Measurements from ENCODE around the gene SPOCK2. TPM values are rescaled to one million over a fixed set of nuclear protein-coding genes. Genes with fewer than 3 reads are reported as not detected.

SPOCK2 gene
- total RNA-seq, 2 donors from 2014 or later = 8.1 to 9.8 TPM

DNA sequence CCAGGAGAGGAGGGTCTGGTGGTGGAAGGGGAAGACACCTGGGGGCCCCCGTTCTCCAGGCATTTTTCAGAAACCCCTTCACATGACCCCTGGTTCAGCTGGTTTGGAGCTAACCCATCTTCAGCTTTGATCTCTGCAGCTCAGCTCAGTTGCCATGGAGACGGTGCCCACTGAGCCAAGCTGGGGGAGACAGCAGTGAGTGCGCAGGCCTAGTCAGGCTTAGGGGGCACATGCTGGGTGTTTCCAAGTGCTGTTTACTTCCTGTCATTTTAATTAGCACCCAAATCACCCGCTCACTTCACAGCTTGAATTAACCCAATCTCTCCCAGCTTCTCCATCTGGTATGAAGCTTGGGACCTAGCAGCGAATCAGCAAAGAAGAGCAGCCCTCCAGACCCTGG is 9.0 kb downstream of the SPOCK2 start:
- intact Hi-C loops (cut with DNase I) = no loop called here
- no peak for ATAC-seq
- DNase-seq = no peak

DNA sequence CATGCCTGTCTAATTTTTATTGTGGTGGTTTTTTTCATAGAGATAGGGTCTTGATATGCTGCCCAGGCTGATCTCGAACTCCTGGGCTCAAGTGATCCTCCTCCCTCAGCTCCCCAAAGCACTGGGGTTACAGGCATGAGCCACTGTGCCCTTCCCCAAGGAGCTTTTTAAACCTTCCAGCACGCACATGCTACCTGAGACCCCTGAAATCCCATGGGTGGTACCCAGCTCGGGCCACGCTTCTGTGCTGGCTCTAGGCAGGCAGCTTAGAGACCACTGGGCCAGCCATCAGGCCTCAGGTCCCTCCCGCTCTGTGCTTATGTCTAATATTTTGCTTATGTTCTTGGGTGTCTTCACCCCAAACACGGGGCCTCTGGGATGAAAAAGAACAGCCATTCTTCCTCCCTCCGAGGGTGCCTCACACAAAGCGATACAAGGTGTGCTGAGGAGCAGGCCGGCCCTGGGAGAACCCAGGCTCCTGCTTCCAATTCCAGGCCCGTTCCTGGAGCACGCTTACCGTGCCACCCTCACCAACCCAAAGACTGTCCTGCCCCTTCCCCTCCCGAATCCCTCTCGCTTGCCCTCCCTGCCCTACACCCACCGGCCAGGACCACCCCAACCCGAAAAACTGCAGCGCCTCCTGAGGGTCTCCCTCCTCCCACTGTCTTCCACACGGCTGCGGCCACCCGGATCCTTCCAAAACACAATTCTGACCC is 10.9 kb downstream of the SPOCK2 start:
- ATAC-seq (no peak), DNase-seq (no peak)
- intact Hi-C loops (cut with DNase I) = no loop called here

DNA sequence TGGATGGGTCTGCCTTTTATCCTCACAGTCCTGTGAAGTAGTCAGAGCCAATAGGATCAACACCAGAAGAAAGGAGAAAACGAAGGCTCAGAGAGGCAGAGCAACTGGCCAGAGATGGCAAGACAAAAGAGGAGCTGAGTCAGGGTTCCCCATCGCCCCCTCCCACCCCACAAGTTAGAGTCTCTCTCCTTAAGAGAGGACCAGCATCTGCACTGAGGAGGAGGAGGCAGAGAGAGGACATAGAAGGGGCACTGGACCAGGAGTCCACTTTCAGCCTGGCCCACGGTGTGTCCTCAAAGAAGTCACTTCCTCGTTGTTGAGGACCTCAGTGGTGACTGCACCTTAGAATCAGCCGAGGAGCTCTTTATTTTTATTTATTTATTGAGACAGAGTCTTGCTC is 11.6 kb downstream of the SPOCK2 start:
- ATAC-seq (no peak), DNase-seq (no peak)
- intact Hi-C loops (cut with DNase I) = no loop called here

DNA sequence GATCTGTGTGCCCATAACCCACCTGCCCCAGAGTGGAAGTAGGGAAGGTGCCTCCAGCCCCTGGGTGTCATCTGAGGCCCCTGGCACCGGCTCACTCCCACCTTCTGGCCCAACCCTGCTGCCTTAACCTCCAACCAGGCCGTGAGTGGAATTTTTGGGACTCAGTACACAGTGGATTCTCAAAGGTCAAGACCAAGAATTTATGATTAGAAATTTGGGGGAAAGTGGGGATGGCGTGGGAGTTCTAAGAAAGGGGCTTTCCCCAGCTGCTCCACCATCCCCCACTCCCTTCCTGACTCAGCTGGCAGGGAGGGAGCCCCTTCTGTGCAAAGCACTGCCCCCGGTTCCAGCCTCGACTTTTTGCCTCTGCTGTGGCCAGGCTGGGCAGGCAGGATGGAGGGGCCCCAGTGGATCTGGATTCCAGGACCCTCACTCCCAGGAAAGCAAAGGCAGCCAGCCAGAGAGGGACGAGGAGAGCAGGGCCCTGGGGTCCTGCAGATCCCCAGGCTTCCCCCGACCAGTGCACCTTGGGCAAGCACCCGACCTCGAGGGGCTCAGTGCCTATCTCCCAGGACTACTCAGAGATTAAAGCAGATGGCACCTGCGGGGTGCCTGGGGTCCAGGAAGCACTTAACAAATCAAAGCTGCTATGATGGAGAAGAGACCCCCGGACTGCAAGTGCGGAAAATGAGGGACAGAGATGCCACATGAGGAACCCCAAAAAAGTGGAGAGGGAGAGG is 12.8 kb downstream of the SPOCK2 start:
- DNase-seq (no peak), ATAC-seq (no peak)
- intact Hi-C loops (cut with DNase I) = no loop called here

DNA sequence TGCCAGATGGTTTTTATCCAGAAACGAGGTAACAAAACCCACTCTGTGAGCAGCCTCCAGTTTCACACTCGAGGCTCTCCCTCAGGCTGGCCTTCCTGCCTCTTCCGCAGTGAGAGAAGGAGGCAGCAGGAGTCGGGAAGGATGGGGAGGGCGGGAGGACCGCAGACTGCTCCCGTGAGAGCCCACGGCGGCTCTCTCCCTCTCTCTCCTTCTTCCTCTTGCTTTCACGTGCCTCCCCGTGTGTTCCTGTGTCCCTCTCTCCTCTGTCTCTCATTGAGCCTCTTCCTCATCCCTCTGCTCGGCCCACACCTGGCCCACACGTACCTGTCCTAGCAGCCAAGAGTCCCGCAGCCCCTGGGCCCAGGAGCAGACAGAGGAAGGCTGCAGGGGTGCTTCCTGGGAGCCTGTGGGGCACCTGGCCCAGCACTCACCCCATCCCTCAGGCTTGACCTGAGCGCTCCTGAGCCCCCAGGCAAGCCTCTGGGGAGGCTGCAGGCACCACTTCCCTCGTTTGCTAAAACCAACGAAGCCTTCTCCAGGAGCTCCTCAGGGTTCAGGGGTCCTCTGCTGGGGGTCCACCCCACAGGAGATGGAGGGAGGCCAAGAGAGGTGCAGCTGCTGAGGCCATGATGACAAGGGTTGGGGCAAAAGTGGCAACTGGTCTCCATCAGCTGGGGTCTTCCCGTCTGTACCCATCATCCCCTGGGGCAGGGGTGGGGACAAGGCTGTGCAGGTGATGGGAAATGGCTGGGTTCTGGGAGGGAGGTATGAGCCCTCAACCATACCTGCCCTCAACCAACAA is 13.6 kb downstream of the SPOCK2 start:
- DNase-seq (no peak), ATAC-seq (no peak)
- intact Hi-C loops (cut with DNase I) = no loop called here

DNA sequence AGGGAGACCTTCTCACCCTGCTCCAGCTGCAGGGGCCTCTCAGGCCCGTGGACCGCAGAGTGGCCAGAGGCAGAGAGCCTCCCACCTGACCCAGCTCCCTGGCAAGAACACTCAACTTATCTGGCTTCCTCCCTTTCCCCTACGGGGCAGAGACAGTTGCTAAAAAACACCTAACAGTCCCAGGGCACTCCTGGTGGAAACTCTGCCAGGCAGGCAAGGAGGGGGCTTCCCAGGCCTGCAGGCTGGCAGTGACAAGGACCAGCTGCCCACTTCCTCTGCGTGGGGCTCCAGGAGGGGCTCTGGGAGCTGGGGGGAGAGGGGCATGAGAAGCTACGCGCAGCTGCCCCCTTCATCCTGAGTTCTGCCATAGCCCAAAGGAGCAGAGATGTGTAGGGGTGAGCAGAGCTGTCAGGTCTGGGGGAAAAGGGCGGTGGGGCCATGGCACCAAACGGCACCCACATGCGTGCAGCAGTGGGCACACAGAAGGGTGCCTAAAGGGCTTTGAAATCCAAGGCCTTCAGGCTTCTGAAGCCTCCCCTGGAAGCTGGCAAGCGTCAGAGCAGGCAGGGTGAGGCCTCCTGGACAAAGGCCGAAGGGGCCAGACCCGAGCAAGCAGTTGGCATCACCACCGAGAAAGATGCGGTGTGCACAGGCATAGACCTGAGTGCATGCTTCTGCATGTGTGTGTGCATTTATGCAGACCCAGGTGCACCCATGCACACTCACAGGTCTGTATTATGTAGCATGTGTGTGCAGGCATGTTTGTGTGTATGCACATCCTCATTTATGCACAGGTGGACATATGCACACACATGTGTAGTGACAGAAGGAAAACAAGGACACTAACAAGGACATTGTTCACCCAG is 14.4 kb downstream of the SPOCK2 start:
- intact Hi-C loops (cut with DNase I) = no loop called here
- DNase-seq (no peak), ATAC-seq (peak; percentile 23 to 36)

DNA sequence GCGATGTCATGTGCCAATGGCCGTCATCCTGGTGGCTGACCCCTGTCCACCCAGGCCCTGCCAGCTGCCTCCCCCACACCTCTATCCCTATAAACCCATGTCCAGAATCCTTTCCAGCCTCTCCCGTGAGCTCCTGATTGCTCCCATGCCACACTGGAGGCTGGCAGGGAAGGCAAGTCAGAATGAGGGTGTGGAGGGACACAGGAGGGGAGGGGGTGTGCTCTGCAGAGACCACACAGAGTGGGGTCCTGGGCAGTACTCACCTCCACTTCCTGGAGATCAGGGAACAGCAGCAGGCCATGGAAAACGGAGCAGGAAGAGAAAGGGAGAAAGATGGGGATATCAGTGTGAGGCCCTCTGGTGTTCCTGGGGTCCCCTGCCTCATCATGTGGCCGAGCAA is 15.7 kb downstream of the SPOCK2 start:
- ATAC-seq = no peak
- DNase-seq = no peak

DNA sequence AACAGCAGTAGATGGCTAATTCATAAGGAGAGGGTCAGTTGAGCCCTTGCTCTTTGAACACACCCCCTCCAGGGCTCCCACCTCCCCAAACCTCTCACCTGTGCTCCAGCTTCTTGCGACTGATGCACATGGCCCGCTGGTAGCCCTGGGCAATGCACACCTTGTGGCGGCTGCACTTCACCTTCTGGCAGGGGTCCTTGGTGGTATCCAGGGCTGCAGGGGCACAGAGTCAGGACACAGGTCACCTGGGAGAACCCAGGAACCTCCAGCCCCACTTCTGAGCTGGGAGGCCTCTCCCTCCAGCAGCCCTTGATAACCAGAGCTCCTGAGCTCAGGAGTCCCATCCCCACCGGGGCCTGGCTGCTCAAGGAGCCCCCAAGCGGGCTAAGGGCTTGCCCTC is 16.3 kb downstream of the SPOCK2 start:
- ATAC-seq (no peak), DNase-seq (no peak)
- intact Hi-C loops (cut with DNase I) = no loop called here

More for the DNA sequence above, 15.7 kb downstream of the SPOCK2 start:
- intact Hi-C loops (cut with DNase I) = no loop called here

DNA sequence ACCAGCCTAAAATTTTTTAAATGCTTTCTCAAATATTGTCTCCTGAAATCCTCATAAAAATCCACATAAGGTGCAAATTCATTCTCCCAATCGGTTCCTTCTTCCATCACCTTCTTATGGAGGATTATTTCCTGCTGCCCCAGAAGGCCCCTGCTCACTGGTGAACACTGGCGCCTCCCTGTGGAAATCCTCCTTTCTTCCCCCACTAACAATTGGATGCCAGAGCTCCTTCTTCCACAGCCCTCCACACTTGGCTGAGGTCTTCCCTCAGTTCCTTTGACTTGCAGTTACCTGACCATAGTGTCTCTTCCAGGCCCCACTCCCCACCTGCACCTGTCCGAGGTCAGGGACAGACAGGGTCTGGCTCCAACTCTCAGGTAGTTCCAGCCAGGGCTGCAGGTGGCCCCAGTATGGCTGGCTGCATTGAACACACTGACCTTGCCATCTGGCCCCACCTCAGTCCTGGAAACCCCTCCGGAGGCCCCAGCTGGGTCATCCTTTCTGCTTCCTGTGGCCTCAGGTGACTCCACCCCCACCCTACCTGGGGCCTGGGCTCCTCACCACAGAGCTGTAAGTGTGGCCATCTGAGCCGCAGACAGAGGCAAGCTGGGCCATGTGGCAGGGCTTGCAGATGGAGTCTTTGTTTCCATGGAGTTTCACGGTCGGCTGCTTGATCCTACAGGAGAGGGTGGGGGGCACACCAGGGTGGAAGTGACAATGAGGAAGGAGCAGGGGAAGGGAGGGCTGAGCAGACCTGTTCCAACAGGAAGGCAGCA is 18.4 kb downstream of the SPOCK2 start:
- intact Hi-C loops (cut with DNase I) = loop anchor here in 1 of 2 donors (10.0 kb wide), 1 partner anchor 265 kb away; no protein-coding TSS in a partner anchor
- DNase-seq (no peak), ATAC-seq (no peak)

DNA sequence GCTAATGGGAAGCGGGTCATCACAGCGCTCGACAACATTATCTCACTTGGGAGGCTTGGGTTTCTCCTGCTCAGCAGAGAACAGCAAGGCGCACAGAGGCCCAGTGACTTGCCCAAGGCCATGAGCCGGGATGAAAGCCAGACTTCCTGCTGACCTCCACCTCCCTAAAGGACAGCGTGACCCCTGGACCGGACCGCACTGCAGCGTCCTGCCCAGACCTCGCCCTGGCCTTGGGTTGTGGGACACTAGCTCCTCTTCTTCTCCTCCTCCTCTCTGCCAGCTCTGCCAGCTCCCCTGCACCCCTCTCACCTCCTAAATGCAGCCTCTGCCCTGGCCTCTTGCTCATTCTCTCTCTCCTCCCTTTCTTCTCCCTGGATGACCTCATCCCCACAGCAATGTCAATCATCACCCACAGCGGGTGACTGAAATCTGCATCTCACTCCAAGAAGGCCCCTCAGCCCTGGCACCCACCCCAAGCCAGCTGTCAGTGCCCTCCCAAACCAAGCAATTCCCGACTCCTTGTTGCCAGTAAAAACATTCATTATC is 19.4 kb downstream of the SPOCK2 start:
- intact Hi-C loops (cut with DNase I) = loop anchor here in 1 of 2 donors (10.0 kb wide), 1 partner anchor 266 kb away; no protein-coding TSS in a partner anchor
- DNase-seq (no peak), ATAC-seq (peak; percentile 19 to 55)

DNA sequence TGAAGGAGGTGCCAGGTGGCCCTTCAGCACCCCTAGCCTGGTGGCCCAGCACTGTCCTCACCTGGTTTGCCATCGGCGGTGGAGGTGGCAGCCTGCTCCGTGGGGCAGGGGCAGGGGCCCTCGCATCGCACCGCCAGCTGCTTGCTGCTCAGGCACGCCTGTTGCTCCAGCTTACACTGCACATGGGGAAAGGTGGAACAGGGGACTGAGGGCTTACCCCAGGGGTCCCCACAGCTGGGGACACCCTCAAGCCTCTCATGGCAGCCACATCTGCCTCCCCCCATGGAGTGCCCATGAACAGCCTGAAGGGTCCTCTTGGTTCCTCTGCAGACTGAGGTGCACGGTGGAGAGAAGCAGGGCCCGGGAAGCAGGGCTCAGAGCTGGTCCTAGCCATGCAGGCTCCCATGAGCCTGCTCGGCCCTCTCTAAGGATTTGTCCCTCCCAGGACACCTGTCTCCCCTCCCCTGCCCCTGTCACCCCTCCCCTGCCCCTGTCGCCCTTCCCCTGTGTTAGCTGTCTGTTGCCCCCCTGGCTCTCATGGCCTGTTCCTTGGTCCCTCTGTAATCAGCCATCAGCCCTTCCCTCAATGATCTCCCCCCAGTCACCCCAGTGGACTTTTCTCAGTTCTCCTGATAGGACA is 20.1 kb downstream of the SPOCK2 start:
- no peak for DNase-seq
- intact Hi-C loops (cut with DNase I) = loop anchor here in 1 of 2 donors (10.0 kb wide), 1 partner anchor 267 kb away; no protein-coding TSS in a partner anchor
- ATAC-seq = no peak

DNA sequence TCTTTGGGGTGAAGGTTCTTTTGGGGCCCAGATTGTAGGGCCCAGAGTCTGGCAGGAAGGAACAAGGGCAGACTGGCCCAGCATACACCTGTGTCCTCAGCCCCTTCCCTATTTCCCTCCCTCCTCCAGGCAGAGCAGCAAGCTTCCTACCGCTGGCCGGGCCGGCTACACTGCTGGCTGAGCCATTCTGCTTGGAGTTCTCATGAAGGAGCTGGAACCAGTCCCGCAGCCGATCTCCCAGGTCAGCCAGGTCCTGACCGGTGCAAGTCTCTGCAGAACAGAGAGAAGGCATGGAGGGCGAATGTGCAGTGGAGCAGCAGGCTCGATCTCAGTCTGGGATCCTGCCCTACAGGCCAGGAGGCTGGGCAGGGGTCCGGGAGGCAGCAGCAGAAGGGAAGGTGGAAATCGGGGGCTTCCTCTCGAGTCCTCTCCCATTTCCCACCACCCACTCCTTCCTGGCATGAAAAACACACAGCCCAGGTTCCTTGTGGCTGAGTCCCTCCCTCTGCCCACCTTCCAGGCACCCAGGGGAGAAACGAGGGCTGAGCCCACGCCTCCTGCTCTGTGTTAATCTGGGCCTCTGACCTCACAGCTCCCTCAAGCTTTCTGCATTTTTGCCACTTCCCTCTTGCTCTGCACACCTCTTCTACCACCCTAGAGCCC is 20.8 kb downstream of the SPOCK2 start:
- no peak for DNase-seq
- ATAC-seq = no peak
- intact Hi-C loops (cut with DNase I) = loop anchor here in 1 of 2 donors (10.0 kb wide), 1 partner anchor 267 kb away; no protein-coding TSS in a partner anchor

DNA sequence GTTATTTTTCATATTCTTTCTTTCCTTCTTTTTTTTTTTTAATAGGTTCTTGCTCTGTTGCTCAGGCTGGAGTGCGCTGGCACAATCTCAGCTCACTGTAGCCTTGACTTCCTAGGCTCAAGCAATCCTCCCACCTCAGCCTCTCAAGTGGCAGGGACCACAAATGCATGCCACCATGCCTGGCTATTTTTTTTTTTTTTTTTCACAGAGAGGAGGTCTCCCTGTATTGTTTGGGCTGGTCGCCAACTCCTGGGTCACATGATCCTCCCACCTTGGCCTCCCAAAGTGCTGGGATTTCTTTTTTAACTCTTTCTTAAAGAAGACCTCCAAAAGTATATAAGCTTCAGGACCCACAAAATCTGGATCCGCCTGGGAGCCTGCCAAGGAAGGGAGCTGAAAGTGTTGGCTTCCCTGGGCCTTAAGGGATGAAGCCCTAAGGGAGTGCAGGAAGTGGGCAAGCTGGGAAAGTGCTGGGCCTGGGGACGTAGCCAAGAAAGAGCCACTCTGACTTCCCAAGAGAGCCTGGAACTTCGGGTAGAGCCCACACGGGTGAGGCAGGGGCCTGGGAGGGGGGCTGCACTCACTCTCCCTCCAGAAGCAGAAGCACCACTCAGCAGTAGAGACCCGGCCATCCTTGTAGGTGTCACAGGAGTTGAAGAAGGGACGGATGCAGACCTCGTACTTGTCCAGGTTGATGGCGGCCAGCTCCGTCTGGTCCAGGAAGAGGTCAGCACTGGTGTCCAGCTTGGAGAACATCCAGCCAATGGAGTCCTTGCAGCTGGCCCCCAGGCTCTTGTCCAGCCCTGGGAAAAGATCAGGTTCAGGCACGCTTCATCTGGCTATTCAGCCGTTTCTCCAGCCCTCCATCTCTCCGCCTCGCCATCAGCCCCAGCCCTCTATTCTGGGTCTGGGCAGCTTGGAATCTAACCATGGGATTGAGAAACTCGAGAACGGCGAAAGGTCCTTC is 21.8 kb downstream of the SPOCK2 start:
- peak; percentile 19 to 50 for ATAC-seq
- intact Hi-C loops (cut with DNase I) = loop anchor here in 1 of 2 donors (10.0 kb wide), 1 partner anchor 268 kb away; no protein-coding TSS in a partner anchor
- DNase-seq = no peak

DNA sequence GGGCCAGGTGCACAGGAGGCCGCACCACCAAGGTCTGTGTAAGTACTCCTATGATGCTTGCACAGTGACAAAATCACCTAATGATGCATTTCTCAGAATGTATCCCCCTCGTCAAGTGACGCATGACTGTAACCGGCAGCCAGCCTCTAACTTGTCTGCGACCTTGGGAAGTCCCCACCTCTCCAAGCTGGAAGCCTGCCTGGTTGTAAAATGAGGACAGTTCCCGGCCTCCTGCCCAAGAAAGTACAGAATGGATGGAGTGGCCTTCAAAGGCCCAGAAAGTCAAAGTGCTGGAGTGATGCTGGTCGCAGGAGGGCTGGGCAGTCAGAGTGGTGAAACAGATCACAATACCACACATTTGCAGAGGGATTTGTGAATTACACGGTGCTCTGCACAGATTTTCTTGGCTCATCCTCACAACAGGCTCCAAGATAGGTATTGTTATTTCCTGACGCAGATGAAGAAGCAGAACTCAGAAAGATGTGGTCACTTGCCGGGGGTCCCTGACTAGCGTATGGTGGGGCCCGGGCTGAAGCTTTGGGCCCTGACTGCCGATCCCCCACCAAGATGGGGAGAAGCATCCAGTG is 22.8 kb downstream of the SPOCK2 start:
- ATAC-seq (peak; percentile 24 to 29), DNase-seq (peak; percentile 55)
- intact Hi-C loops (cut with DNase I) = loop anchor here in 1 of 2 donors (10.0 kb wide), 1 partner anchor 269 kb away; no protein-coding TSS in a partner anchor
